GM18520 (cell line): ENCODE data around the gene GNPTG.
"Not testable (repeated sequence)": the region's sequence is repeated elsewhere in the genome, so short reads cannot be mapped to it uniquely, and the experiment has no call there.

Experiments used
- ATAC-seq: cut with Tn5 transposase; IDR thresholded peaks from one replicate; pipeline ENCODE4 v1.9.1; 2021; ENCODE audit not compliant: unreplicated experiment

GNPTG gene

DNA sequence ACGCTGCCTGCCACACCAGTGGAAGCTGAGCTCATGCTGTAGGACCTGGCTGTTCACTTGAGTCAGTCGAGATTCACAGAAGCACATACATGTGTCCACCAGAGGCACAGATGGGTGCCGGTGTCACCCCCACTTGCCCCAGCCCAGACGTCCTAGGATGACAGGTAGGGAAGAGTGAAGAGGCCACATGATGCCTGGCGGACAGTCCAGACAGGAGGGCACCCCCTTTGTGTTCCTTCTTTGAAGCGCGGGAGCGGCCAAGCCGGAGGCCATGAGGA is 33.5 kb upstream of the GNPTG start:
- ATAC-seq = no peak

DNA sequence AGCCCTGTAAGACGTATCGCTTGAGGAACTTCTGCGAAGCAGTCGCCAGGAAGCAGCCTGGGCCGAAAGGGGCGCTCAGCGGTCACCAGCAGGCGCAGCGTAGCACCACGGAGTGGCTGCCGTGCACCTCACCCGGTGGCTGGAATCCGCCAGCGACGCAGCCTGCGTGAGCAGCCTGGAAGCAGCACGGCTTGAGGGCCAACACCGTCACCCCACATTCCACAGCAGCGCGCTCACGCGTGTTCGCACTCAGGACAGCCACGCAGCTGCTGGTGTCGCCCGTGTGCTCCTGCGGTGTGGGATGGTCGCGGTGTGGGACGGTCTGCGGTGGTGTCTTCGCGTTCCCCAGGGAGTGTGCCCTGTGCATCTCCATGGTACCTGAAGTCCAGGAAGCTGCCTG is 32.7 kb upstream of the GNPTG start:
- ATAC-seq = no peak

DNA sequence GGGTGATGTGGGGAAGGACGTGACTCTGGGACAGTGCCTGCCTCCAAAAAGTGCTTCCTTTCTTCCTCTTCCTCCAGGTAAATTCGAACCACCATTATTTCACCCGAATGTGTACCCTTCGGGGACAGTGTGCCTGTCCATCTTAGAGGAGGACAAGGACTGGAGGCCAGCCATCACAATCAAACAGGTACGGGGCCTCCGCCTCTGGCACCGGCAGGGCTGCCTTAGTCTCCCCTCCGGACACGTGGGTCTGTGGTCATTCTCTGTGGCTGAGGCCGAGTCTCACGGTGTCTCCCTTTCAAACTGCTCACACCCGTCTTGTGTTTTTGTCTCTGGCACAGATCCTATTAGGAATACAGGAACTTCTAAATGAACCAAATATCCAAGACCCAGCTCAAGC is 31.6 kb upstream of the GNPTG start:
- no peak for ATAC-seq

DNA sequence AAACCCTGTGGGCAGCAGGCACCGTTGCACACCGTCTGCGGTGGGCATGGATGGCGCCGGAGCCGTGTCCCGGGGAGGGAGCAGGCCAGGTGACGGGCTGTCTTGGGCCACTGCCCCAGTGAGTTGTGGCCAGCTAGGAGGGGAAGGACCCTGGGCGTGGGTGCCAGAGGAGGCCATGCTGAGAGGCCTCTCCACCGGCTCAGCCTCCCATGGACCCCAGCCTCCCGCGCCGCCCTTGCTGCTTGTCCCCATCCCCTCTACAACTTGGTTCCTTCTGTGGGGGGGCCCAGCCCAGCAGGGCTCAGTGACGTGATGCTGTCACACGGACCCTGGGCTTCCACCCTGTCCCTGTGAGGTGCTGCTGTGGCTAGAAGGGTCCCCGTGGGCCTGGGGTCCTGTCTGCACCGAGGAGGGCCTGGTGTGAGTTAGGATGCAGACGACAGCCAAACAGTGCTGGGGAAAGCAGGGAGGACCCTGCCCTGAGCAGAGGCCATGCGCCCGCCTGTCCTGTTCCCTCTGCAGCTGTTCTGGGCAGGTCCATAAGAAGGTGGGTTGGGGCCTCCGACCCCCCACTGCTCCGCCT is 31.0 kb upstream of the GNPTG start:
- ATAC-seq = no peak

DNA sequence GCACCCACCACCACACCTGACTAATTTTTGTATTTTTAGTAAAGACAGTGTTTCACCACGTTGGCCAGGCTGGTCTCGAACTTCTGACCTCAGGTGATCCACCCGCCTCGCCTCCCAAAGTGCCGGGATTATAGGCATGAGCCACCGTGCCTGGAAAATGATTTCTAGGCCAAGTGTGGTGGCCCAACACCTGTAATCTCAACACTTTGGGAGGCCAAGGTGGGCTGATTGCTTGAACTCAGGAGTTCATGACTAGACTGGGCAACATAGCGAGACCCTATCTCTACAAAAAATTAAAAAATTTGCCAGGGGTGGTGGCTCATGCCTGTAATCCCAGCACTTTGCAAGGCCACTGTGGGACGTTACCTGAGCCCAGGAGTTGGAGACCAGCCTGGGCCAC is 29.3 kb upstream of the GNPTG start:
- ATAC-seq = no peak

DNA sequence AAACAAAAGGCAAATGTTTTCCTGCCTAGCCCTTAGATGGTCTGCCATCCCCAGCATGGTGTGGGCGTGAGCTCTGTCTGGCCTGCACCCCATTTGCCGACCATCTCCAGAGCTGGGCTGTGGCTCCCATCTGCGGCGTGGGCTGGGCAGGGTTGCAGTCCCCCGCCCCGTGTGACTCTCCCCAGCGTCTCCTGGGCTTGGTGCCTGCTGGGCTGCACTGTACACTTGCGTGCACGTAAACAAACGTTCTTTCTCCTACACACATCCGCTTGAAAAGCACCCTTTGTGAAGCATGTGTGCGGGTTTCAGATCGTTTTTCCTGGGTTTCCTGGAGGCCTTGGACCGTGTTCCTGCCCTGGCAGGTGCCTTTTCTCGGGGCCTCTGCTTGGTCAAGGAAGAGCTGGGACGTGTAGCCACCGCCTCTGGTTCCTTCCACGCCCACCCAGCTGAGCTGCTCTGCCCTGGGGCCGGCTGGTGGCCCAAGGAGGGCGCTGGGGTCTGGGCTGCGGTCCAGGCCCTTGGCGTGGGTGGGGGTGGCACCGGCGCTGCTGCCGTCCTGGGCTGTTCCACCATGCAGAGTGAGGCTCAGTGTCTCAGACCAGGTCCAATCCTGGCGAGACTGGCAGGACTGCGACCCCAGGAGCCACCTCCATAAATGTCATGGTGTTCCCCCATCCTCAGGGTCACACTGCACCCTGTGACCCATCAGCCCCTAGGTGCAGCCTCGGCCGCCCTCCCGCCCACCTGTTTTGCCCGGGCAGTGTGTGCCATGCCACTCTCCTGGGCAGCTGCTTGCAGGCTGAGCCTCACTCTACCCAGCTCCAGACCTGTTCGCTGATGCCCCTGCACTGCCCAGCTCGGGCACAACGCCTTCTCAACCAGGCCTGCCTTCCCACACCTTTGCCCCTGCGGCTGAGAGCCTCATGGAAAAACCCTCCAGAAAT is 28.2 kb upstream of the GNPTG start:
- no peak for ATAC-seq

DNA sequence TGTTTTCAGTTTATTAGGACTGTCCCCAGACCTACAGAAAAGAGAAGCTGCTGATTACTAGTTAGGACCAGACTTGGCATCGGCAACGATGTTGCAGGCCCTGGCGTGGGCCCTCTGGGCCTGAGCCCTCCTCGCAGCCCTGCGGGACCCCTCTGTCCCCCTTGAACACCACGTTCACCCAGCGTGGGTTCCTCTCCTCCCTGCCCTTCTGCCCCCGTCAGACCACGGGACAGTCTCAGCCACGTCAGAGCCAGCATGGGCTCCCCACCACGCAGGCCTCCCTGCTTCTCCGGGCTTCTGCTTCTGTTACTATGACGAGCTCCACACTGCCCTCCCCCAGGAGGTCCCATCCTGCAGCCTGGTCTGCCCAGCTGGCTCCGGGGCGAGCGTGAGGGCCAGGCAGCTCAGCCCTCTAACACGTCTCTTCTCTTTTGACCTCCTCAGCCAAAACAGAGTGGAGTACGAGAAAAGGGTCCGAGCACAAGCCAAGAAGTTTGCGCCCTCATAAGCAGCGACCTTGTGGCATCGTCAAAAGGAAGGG is 27.4 kb upstream of the GNPTG start:
- ATAC-seq = no peak

DNA sequence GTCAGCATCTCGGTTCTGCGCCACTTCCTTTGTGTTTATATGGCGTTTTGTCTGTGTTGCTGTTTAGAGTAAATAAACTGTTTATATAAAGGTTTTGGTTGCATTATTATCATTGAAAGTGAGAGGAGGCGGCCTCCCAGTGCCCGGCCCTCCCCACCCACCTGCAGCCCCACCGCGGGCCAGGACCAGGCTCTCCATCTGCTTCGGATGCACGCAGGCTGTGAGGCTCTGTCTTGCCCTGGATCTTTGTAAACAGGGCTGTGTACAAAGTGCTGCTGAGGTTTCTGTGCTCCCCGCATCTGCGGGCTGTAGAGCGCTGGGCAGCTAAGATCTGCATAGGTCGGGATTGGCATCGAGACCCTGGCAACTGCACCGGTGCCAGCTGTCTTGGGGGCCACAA is 26.5 kb upstream of the GNPTG start:
- no peak for ATAC-seq

DNA sequence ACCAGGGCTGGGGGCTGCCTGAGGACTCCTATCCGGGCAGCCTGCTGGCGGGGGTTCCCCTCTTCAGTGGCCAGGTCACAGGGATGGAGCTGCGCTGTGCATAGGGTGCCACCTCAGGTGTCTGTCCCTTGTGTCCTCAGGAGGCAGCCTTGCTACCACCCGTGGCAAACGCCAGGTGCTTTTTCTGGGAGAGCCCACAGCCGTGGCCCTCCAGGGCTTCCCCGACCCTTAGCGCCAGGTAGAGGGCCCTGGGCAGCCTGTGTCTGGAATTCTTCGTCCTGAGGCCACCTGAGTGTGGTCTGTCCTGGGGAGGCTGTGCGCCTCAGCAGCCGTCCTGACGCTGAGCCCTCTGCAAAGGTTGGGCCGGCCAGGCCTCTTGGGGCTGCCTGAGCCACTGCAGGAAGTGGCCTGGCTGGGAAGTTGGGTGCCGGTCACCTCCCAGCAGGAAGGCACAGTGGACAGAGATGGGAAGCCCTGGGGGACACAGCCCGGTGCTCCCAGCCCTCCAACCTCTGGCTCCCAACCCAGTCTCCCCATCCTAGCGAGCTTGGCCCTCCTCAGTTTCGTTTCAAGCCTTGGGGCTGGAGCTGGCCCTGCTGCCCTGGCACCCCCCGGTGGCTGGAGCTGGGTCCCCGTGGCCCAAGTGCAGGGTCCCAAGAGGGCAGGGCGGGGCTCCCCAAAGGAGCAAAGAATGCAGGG is 25.9 kb upstream of the GNPTG start:
- ATAC-seq = no peak

DNA sequence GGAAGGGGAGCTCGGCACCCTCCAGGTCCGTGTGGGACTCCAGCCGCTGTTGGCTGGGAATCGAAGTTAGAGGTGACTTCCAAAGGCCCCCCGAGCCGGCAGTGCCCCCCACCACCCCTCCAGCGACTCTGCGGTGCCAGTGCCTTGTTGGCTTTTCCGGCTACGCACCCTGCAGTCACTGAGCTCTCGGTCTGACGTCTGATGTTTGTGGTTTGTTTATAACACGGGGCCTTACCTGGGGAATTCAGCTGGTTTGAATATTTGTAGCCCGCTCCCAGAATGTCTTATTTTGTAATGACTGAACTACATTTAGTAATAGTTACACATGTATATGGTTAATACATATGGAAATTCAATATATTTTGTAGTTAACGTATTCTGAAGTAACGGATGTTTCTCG is 25.3 kb upstream of the GNPTG start:
- ATAC-seq = no peak

DNA sequence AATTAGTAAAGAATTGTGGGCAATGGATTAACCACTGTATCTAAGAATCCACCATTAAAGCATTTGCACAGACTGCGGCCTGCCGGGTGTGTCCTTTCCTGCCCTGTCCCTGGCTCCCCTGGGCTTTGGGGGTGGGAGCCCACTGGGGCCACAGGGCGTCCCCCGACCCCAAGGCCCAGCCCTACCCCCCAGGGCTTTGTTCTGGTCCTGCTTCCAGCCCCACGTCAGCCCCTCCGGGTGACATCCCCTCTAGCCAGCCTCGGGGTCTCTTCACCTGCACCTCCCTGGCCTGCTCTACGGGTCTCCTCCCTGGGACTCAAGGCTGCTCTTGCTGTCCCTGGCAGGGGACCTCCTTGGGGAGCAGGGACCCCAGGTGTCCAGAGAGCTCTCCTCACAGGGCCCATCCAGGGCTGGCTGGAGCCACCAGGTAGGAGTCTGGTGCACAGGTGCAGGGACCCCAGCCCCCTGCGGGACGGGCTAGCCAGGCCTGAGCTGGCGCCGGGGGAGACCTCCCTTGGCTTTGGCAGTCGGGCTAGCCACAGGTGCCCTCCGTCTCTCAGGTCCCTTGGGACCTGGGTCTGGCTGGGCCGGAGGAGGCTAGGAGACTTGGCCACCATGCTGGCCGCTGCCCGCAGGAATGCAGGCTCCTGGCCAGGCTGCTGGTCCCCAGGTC is 24.6 kb upstream of the GNPTG start:
- no peak for ATAC-seq

DNA sequence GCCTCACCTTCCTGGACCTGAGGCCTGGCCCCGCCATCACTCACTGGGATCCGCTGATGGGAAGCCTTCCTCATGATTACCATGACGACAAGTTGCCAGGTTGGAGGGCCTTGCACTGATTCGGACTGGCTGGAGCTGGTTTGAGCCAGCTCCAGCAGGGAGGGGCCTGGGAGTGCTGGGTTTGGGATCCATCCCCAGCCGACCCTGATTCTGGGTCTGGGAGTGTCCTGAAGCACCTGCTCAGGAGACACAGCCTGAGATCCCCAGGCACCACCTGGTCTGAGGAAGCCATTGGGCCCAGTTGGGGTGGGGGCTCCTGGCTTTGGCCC is 24.1 kb upstream of the GNPTG start:
- no peak for ATAC-seq

DNA sequence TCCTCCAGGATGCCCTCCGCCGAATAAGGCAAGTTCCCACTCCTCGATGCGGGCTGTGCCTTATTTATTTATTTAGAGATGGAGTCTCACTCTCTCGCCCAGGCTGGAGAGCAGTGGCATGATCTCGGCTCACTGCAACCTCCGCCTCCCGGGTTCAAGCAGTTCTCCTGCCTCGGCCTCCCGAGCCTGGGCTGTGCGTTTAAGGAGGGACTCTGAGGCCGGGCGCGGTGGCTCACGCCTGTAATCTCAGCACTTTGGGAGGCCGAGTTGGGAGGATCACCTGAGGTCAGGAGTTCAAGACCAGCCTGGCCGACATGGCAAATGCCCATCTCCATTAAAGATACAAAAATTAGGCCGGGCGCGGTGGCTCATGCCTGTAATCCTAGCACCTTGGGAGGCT is 23.6 kb upstream of the GNPTG start:
- ATAC-seq = not testable (repeated sequence)

DNA sequence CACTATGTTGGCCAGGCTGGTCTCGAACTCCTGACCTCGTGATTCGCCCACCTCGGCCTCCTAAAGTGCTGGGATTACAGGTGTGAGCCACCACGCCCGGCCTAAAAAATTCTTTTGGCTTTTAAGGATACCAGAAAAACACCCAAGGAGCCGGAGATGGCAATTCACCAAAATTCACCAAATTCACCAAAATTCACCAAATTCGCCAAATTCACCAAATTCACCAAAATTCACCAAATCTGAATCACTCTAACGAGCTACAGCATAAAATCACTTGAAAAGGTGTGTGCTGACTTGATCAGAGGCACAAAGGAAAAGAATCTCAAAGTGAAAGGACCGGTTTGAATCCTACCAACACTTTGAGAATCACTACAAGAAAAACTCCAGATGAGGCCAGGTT is 22.8 kb upstream of the GNPTG start:
- not testable (repeated sequence) for ATAC-seq

DNA sequence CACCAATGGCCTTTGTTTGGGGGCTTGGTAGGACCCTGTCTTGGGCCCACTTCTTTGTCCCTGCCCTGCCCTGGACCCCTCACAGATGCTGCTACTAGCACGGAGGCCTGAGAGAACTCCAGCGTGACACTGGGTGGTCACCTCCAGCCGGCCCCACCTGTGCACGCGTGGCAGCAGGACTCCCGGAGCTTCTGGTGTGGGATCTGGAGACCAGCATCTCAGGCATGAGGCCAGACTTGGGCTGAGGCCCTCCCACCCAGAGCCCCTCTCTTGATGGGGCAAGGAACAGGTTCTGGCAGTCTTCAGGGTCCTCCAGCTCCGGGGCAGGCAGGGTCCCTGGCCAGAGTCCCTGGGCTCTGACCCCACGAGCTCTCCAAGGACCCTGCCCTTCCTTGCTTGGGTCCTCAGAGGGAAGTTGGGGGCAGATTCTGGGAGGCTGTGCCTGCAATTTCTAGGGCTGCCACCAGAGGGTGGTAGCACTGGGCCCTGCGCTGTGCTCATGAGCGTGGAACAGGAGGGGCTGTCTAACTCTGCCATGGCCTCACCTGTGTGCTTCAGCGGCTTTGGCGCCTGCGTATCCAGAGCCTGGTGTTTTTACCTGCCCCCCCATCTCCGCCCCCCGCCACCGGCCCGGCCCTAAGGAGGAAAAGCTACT is 21.3 kb upstream of the GNPTG start:
- ATAC-seq = no peak

DNA sequence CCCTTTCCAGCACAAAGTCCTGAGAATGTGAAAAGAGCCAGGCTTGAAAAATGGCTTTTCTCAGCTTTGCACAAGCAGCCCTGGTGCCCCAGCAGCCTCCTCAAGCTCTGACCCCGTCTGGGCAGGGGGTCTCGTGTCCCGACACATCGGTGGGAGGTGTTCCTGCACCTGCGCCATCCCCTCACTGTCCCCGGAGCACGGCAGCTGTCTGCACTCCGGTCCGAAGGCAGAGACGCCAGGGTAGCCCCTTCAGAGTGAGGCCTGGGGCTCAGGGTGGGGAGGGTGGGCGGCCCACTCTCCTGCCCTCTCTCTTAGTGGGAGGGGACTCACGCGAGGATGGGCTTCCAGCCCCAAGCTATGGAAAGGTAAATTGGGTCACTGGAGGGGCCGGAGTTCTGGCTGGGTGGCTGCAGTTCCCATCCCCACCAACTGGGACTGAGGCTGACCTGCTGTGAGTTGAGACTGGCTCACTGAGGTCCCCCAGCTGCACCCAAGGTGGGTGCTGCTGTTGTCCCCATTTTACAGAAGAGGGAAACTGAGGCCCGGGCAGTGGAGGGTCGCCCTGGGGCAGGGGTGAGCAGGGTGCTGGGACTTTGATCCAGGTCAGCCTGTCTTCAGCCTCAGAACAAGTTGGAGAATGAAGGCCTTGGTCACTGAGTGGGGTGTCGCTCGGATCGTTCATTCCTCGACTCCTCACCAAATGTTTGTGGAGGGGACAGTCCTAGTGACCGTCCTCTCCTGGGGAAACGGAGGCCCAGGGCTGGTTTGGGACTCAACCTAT is 20.6 kb upstream of the GNPTG start:
- no peak for ATAC-seq

DNA sequence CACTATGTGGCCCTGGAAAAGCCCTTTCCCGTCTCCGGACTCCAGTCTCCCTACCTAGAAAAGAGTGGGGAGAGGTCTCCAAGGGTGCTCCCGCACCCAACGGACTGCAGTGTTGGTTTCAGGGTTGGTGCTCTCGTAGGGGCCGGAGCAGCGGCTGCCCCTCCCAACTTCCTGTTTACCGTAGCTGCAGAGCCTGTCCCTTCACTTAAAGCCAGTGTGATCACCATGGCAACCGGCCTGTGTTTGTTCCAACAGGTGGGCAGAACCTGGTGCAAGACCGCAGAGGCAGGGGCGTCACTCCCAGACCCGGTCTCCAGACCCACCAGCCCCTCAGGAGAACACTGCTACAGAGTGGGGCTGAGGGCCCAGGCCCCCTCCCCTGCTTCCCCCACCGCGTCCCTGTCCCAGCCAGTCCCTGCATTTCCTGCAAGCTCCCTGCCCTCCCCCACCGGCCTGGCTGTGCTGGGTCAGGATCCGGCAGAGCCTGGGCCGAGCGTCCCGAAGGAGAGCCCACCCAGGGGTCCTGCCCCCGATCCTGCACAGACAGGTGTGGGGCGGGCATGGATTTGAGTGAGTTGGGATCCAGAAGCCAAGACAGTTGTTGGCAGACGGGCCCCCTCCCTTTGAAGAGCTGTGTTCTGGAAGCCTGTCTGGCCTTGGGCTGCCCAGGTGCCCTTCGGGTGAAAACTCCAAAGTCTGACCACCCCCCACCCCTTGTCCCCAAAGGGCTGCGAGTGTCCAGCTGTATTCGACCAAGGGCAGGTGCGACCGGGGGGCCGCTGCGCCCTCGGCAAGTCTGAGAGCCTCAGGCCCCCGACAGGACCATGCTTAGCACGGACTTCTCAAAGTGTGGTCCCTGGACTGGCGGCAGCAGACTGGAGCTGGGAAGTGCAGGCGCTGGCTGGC is 19.8 kb upstream of the GNPTG start:
- no peak for ATAC-seq

DNA sequence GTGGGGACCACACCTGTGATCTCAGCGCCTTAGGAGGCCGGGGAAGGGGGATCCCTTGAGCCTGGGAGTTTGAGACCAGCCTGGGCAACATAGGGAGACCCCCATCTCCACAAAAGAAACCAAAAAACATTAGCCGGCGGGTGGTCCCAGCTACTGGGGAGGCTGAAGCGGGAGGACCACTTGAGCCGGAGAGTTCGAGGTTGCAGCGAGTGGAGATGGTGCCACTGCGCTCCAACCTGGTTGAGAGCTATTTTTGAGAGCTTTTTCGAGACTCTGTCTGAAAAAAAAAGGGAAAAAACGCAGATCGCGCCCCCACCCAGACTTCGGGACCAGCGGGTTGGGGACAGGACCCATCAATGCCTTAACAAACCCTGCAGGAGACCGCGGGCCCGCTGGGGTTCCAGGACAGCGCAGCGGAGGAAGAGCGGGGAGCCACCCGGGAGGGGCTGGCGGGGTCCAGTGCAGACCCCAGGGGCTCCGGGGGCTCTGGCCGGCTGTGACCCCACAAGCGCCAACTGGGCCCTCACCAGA is 19.0 kb upstream of the GNPTG start:
- ATAC-seq = no peak
